GM23338 (cell line): ENCODE measurements around the gene STIP1.

Source experiments
- CREB1 ChIP-seq: fragments of 250-450 bp; sonication (Bioruptor Pico); IDR thresholded peaks from 2 replicates; pipeline ENCODE4 v1.5.0; 2020; ENCODE audit warnings: low read depth, mild to moderate bottlenecking, moderate library complexity
- CTCF ChIP-seq, 2 experiments: fragments of 200-600 bp in 1 of 2; sonication (generic) in 1 of 2; conservative IDR thresholded peaks; 2 replicates each; pipeline versions ENCODE4 v1.5.1 to v1.6.1; 2016 to 2017; ENCODE audit warnings: antibody characterized with exemption in 2 of 2, low read depth in 2 of 2, mild to moderate bottlenecking in 2 of 2, moderate library complexity in 1 of 2
- ETS1 ChIP-seq: IDR thresholded peaks from 2 replicates; pipeline ENCODE4 v1.6.1; 2016; ENCODE audit warnings: antibody characterized with exemption
- EZH2 ChIP-seq: fragments of 200-600 bp; sonication (generic); IDR thresholded peaks from one replicate; pipeline ENCODE4 v1.8.0; 2017; ENCODE audit warnings: antibody characterized with exemption, mild to moderate bottlenecking, low read depth; ENCODE audit not compliant: unreplicated experiment
- EZH2phosphoT487 ChIP-seq: fragments of 200-600 bp; sonication (generic); IDR thresholded peaks from one replicate; pipeline ENCODE4 v1.8.1; 2018; ENCODE audit warnings: antibody characterized with exemption; ENCODE audit not compliant: unreplicated experiment
- JUNB ChIP-seq: IDR thresholded peaks from one replicate; pipeline ENCODE4 v1.6.1; 2016; ENCODE audit warnings: antibody characterized with exemption; ENCODE audit not compliant: unreplicated experiment
- NANOG ChIP-seq: IDR thresholded peaks from 2 replicates; pipeline ENCODE4 v1.6.1; 2016; ENCODE audit warnings: antibody characterized with exemption, borderline replicate concordance
- POLR2AphosphoS5 ChIP-seq: IDR thresholded peaks from 2 replicates; pipeline ENCODE4 v1.6.1; 2016; ENCODE audit warnings: antibody characterized with exemption, low read depth
- REST ChIP-seq: IDR thresholded peaks from one replicate; pipeline ENCODE4 v1.6.1; 2018; ENCODE audit warnings: antibody characterized with exemption; ENCODE audit not compliant: unreplicated experiment
- STAT1 ChIP-seq: IDR thresholded peaks from one replicate; pipeline ENCODE4 v1.6.1; 2016; ENCODE audit warnings: antibody characterized with exemption; ENCODE audit not compliant: unreplicated experiment
- ZNF114 ChIP-seq: fragments of 250-450 bp; sonication (Bioruptor Pico); IDR thresholded peaks from 2 replicates; pipeline ENCODE4 v1.5.0; 2020; ENCODE audit warnings: mild to moderate bottlenecking, moderate library complexity
- ZNF331 ChIP-seq: fragments of 250-450 bp; sonication (Bioruptor Pico); IDR thresholded peaks from 2 replicates; pipeline ENCODE4 v1.5.0; 2020; ENCODE audit warnings: low read depth, mild to moderate bottlenecking, moderate library complexity
- TF ChIP-seq, protein P1 (sequence below): fragments of 250-450 bp; sonication (Bioruptor Pico); IDR thresholded peaks from 2 replicates; pipeline ENCODE4 v1.5.0; 2020; ENCODE audit warnings: mild to moderate bottlenecking, moderate library complexity

- TF ChIP-seq CTCF (conservative IDR thresholded peaks at IDR 0.05; ENCODE audit: low read depth in 2 of 2) (no peak), EZH2phosphoT487 (no peak), POLR2AphosphoS5 (no peak), REST (no peak), EZH2 (no peak), JUNB (no peak), CREB1 (no peak), ETS1 (no peak), ZNF114 (no peak), ZNF331 (CRISPR knock-in tag) (no peak), STAT1 (no peak), NANOG (no peak)
- TF ChIP-seq, protein P1, sequence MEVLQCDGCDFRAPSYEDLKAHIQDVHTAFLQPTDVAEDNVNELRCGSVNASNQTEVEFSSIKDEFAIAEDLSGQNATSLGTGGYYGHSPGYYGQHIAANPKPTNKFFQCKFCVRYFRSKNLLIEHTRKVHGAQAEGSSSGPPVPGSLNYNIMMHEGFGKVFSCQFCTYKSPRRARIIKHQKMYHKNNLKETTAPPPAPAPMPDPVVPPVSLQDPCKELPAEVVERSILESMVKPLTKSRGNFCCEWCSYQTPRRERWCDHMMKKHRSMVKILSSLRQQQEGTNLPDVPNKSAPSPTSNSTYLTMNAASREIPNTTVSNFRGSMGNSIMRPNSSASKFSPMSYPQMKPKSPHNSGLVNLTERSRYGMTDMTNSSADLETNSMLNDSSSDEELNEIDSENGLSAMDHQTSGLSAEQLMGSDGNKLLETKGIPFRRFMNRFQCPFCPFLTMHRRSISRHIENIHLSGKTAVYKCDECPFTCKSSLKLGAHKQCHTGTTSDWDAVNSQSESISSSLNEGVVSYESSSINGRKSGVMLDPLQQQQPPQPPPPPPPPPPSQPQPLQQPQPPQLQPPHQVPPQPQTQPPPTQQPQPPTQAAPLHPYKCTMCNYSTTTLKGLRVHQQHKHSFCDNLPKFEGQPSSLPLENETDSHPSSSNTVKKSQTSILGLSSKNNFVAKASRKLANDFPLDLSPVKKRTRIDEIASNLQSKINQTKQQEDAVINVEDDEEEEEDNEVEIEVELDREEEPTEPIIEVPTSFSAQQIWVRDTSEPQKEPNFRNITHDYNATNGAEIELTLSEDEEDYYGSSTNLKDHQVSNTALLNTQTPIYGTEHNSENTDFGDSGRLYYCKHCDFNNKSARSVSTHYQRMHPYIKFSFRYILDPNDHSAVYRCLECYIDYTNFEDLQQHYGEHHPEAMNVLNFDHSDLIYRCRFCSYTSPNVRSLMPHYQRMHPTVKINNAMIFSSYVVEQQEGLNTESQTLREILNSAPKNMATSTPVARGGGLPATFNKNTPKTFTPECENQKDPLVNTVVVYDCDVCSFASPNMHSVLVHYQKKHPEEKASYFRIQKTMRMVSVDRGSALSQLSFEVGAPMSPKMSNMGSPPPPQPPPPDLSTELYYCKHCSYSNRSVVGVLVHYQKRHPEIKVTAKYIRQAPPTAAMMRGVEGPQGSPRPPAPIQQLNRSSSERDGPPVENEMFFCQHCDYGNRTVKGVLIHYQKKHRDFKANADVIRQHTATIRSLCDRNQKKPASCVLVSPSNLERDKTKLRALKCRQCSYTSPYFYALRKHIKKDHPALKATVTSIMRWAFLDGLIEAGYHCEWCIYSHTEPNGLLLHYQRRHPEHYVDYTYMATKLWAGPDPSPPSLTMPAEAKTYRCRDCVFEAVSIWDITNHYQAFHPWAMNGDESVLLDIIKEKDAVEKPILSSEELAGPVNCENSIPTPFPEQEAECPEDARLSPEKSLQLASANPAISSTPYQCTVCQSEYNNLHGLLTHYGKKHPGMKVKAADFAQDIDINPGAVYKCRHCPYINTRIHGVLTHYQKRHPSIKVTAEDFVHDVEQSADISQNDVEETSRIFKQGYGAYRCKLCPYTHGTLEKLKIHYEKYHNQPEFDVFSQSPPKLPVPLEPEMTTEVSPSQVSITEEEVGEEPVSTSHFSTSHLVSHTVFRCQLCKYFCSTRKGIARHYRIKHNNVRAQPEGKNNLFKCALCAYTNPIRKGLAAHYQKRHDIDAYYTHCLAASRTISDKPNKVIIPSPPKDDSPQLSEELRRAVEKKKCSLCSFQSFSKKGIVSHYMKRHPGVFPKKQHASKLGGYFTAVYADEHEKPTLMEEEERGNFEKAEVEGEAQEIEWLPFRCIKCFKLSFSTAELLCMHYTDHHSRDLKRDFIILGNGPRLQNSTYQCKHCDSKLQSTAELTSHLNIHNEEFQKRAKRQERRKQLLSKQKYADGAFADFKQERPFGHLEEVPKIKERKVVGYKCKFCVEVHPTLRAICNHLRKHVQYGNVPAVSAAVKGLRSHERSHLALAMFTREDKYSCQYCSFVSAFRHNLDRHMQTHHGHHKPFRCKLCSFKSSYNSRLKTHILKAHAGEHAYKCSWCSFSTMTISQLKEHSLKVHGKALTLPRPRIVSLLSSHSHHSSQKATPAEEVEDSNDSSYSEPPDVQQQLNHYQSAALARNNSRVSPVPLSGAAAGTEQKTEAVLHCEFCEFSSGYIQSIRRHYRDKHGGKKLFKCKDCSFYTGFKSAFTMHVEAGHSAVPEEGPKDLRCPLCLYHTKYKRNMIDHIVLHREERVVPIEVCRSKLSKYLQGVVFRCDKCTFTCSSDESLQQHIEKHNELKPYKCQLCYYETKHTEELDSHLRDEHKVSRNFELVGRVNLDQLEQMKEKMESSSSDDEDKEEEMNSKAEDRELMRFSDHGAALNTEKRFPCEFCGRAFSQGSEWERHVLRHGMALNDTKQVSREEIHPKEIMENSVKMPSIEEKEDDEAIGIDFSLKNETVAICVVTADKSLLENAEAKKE (CRISPR knock-in tag) = no peak
Observed at GRCh38 chr11:64244107-64244506, 58.1 kb downstream of the STIP1 start.
